ENCODE results near the gene GASK1A. TPM values are rescaled to one million over a fixed set of nuclear protein-coding genes. Genes with fewer than 3 reads are reported as not detected.

Gene GASK1A
- total RNA-seq, 1 experiment from 2014 or later: 5.4 TPM

- Mint-ChIP-seq H3K4me3 (no peak overlapping the region), H3K9me3 (peaks cover 24 to 31% of the 10 kb centered on the region in 2 experiments)
- no peak for DNase-seq
These were observed 100.6 kb downstream of the GASK1A start for GRCh38 chr3:43079536-43080332.

More at GRCh38 chr3:43079536-43080332, 100.6 kb downstream of the GASK1A start:
- Histone ChIP-seq H3T11ph (ENCODE audit: low read length) (no peak overlapping the region), H3K4ac (ENCODE audit: low read depth, low read length) (no peak overlapping the region), H4K20me1 (ENCODE audit: control insufficient read depth, insufficient read depth, insufficient read length) (no peaks in the 10 kb centered on the region), H2BK20ac (ENCODE audit: low read depth, low read length, poor library complexity, severe bottlenecking) (no peak overlapping the region), H3K18ac (ENCODE audit: insufficient read length, low read depth, low read length) (no peak overlapping the region), H2BK5ac (ENCODE audit: insufficient read length, low read length) (no peak overlapping the region), H3K23ac (ENCODE audit: insufficient read length, low read depth, low read length) (no peak overlapping the region), H2BK120ac (ENCODE audit: low read depth, low read length, poor library complexity, severe bottlenecking) (no peak overlapping the region), H4K91ac (ENCODE audit: insufficient read length, low read depth, low read length) (no peak overlapping the region), H3K4me2 (ENCODE audit: insufficient read depth, insufficient read length, low read length) (no peak overlapping the region), H4K5ac (ENCODE audit: insufficient read length, low read depth, low read length) (no peak overlapping the region), H3K27ac (ENCODE audit: insufficient read length, low read depth, low read length) (no peak overlapping the region), H2AFZ (ENCODE audit: low read length) (no peak overlapping the region), H3K14ac (ENCODE audit: insufficient read depth, low read length) (no peak overlapping the region), H3K9me3 (ENCODE audit: control insufficient read depth, low read depth, low read length) (peaks cover 16% of the 10 kb centered on the region), H3K9ac (ENCODE audit: extremely low read depth, insufficient read length, low read length) (no peak overlapping the region), H2BK15ac (ENCODE audit: low read depth, low read length) (no peak overlapping the region), H3K27me3 (ENCODE audit: insufficient read depth, low read length) (no peaks in the 10 kb centered on the region), H3K23me2 (ENCODE audit: insufficient read length, low read depth, low read length, poor library complexity, severe bottlenecking) (no peaks in the 10 kb centered on the region), H4K8ac (replicated peaks; ENCODE audit: insufficient read length, low read depth, low read length) (no peak overlapping the region), H3K4me1 (ENCODE audit: insufficient read depth, low read length) (no peaks in the 10 kb centered on the region), H3K79me1 (ENCODE audit: insufficient read depth, low read depth, low read length, poor library complexity, severe bottlenecking) (no peaks in the 10 kb centered on the region), H2BK12ac (ENCODE audit: insufficient read length, low read depth, low read length) (no peak overlapping the region), H2AK5ac (ENCODE audit: insufficient read length, low read length) (no peak overlapping the region), H3K79me2 (ENCODE audit: insufficient read depth, low read length) (no peaks in the 10 kb centered on the region), H3K56ac (ENCODE audit: insufficient read length, low read depth, low read length) (no peak overlapping the region)
- Mint-ChIP-seq H3K36me3 (ENCODE audit: insufficient read depth in 1 of 3, low read depth in 3 of 3) (peaks cover 45 to 57% (median 57%) of the 10 kb centered on the region in 3 experiments), H3K27ac (peak overlapping the region in 1 of 3 experiments; percentile 80; a peak in 1 of 7 replicates), H3K4me1 (no peaks in the 10 kb centered on the region), H3K27me3 (ENCODE audit: low read depth) (no peaks in the 10 kb centered on the region; the same call in 1 of the 2 replicates)
- WGBS (ENCODE audit: extremely low coverage, insufficient read length, low lambda C conversion rate): no CpG with 5 or more reads among the region's 31 CpGs
- no peak for TF ChIP-seq CTCF (conservative IDR thresholded peaks at IDR 0.05)

Measured in H9 (cell line).